GM23338 (cell line): ENCODE results near the gene DIP2C. TPM values are rescaled to one million over a fixed set of nuclear protein-coding genes. Genes with fewer than 3 reads are reported as not detected.

Source experiments
- ATAC-seq: fragments of 200-7000 bp; cut with Tn5 transposase; 3 replicates; pipeline ENCODE4 v1.9.1; 2020
- DNase-seq: peaks from one replicate; pipeline ENCODE4 v3.0.0-alpha.2; 2015; ENCODE audit warnings: low spot score
- H2AFZ ChIP-seq: fragments of 200-600 bp; sonication (generic); 2 replicates; pipeline ENCODE4 v1.8.0; 2016; ENCODE audit warnings: antibody characterized with exemption, mild to moderate bottlenecking, moderate library complexity
- H3F3A ChIP-seq: fragments of 200-600 bp; sonication (generic); replicated peaks from 2 replicates; pipeline ENCODE4 v1.8.0; 2017; ENCODE audit warnings: antibody characterized with exemption, mixed run types, low read depth
- H3K27ac ChIP-seq: fragments of 200-600 bp; sonication (generic); 2 replicates; pipeline ENCODE4 v1.6.1; 2016; ENCODE audit warnings: low read depth
- H3K27me3 ChIP-seq: fragments of 200-600 bp; sonication (generic); 2 replicates; pipeline ENCODE4 v1.8.0; 2016; ENCODE audit warnings: mild to moderate bottlenecking, mixed run types, moderate library complexity; ENCODE audit not compliant: insufficient read depth
- H3K36me3 ChIP-seq: fragments of 200-600 bp; sonication (generic); 2 replicates; pipeline ENCODE4 v1.8.0; 2016; ENCODE audit warnings: mild to moderate bottlenecking; ENCODE audit not compliant: insufficient read depth
- H3K4me1 ChIP-seq: fragments of 200-600 bp; sonication (generic); 2 replicates; pipeline ENCODE4 v1.8.0; 2016; ENCODE audit warnings: mild to moderate bottlenecking, moderate library complexity; ENCODE audit not compliant: insufficient read depth
- H3K4me2 ChIP-seq: fragments of 200-600 bp; sonication (generic); 2 replicates; pipeline ENCODE4 v1.7.1; 2017; ENCODE audit warnings: mixed run types
- H3K4me3 ChIP-seq: fragments of 200-600 bp; sonication (generic); 2 replicates; pipeline ENCODE4 v1.6.1; 2016; ENCODE audit warnings: mixed run types
- H3K79me2 ChIP-seq: fragments of 200-600 bp; sonication (generic); replicated peaks from 2 replicates; pipeline ENCODE4 v1.8.0; 2017; ENCODE audit warnings: mild to moderate bottlenecking; ENCODE audit not compliant: insufficient read depth
- H3K9me2 ChIP-seq: fragments of 200-600 bp; sonication (generic); 2 replicates; pipeline ENCODE4 v1.8.0; 2017; ENCODE audit not compliant: insufficient read depth
- H4K20me1 ChIP-seq: fragments of 200-600 bp; sonication (generic); replicated peaks from 2 replicates; pipeline ENCODE4 v1.8.0; 2017; ENCODE audit warnings: mild to moderate bottlenecking; ENCODE audit not compliant: insufficient read depth
- H3K27ac Mint-ChIP-seq: 2 replicates; pipeline ENCODE4 v1.8.0; 2020; ENCODE audit warnings: inconsistent platforms, mild to moderate bottlenecking, moderate library complexity, mixed read lengths
- H3K27me3 Mint-ChIP-seq: 3 replicates; pipeline ENCODE4 v1.8.0; 2022; ENCODE audit warnings: low read depth, mild to moderate bottlenecking, moderate library complexity, mixed read lengths, inconsistent platforms; ENCODE audit not compliant: insufficient read depth, poor library complexity
- H3K36me3 Mint-ChIP-seq: 3 replicates; pipeline ENCODE4 v1.8.0; 2021; ENCODE audit warnings: low read depth, mild to moderate bottlenecking, inconsistent platforms, moderate library complexity, mixed read lengths
- H3K4me1 Mint-ChIP-seq: 3 replicates; pipeline ENCODE4 v1.8.0; 2020; ENCODE audit warnings: mild to moderate bottlenecking, inconsistent platforms, mixed read lengths
- H3K4me3 Mint-ChIP-seq: 3 replicates; pipeline ENCODE4 v1.8.0; 2021; ENCODE audit warnings: moderate library complexity, mild to moderate bottlenecking, inconsistent platforms, mixed read lengths
- H3K9me3 Mint-ChIP-seq: 3 replicates; pipeline ENCODE4 v1.8.0; 2020; ENCODE audit warnings: moderate library complexity, mild to moderate bottlenecking, inconsistent platforms, mixed read lengths
- ETS1 ChIP-seq: IDR thresholded peaks from 2 replicates; pipeline ENCODE4 v1.6.1; 2016; ENCODE audit warnings: antibody characterized with exemption
- EZH2 ChIP-seq: fragments of 200-600 bp; sonication (generic); IDR thresholded peaks from one replicate; pipeline ENCODE4 v1.8.0; 2017; ENCODE audit warnings: antibody characterized with exemption, mild to moderate bottlenecking, low read depth; ENCODE audit not compliant: unreplicated experiment
- EZH2phosphoT487 ChIP-seq: fragments of 200-600 bp; sonication (generic); IDR thresholded peaks from one replicate; pipeline ENCODE4 v1.8.1; 2018; ENCODE audit warnings: antibody characterized with exemption; ENCODE audit not compliant: unreplicated experiment
- JUNB ChIP-seq: IDR thresholded peaks from one replicate; pipeline ENCODE4 v1.6.1; 2016; ENCODE audit warnings: antibody characterized with exemption; ENCODE audit not compliant: unreplicated experiment
- NANOG ChIP-seq: IDR thresholded peaks from 2 replicates; pipeline ENCODE4 v1.6.1; 2016; ENCODE audit warnings: antibody characterized with exemption, borderline replicate concordance
- POLR2AphosphoS5 ChIP-seq: IDR thresholded peaks from 2 replicates; pipeline ENCODE4 v1.6.1; 2016; ENCODE audit warnings: antibody characterized with exemption, low read depth
- REST ChIP-seq: IDR thresholded peaks from one replicate; pipeline ENCODE4 v1.6.1; 2018; ENCODE audit warnings: antibody characterized with exemption; ENCODE audit not compliant: unreplicated experiment
- STAT1 ChIP-seq: IDR thresholded peaks from one replicate; pipeline ENCODE4 v1.6.1; 2016; ENCODE audit warnings: antibody characterized with exemption; ENCODE audit not compliant: unreplicated experiment
- ZNF114 ChIP-seq: fragments of 250-450 bp; sonication (Bioruptor Pico); IDR thresholded peaks from 2 replicates; pipeline ENCODE4 v1.5.0; 2020; ENCODE audit warnings: mild to moderate bottlenecking, moderate library complexity
- ZNF331 ChIP-seq: fragments of 250-450 bp; sonication (Bioruptor Pico); IDR thresholded peaks from 2 replicates; pipeline ENCODE4 v1.5.0; 2020; ENCODE audit warnings: low read depth, mild to moderate bottlenecking, moderate library complexity
- polyA plus RNA-seq: library from polyadenylated mRNA; unstranded; fragments of >200 nt; fragmentation: Nextera tagmentation; extraction: Ambion mirVana; gene quantifications from 2 replicates; pipeline ENCODE4 v1.2.1, GENCODE V29; 2016
- total RNA-seq: library from RNA; depleted of rRNA; stranded (reverse); fragments of >200 nt; shearing (Covaris generic); gene quantifications from 2 replicates; pipeline ENCODE4 v1.2.3, GENCODE V29; 2014
- TF ChIP-seq, protein P1 (sequence below): fragments of 250-450 bp; sonication (Bioruptor Pico); IDR thresholded peaks from 2 replicates; pipeline ENCODE4 v1.5.0; 2020; ENCODE audit warnings: mild to moderate bottlenecking, moderate library complexity
- TF ChIP-seq, protein P2 (sequence below), 2 experiments: fragments of 200-600 bp in 1 of 2; sonication (generic) in 1 of 2; conservative IDR thresholded peaks; 2 replicates each; pipeline versions ENCODE4 v1.5.1 to v1.6.1; 2016 to 2017; ENCODE audit warnings: antibody characterized with exemption in 2 of 2, low read depth in 2 of 2, mild to moderate bottlenecking in 2 of 2, moderate library complexity in 1 of 2

Gene DIP2C
- total and polyA plus RNA-seq, 2 experiments from 2014 or later, result 5.1 to 7.7 TPM

DNA sequence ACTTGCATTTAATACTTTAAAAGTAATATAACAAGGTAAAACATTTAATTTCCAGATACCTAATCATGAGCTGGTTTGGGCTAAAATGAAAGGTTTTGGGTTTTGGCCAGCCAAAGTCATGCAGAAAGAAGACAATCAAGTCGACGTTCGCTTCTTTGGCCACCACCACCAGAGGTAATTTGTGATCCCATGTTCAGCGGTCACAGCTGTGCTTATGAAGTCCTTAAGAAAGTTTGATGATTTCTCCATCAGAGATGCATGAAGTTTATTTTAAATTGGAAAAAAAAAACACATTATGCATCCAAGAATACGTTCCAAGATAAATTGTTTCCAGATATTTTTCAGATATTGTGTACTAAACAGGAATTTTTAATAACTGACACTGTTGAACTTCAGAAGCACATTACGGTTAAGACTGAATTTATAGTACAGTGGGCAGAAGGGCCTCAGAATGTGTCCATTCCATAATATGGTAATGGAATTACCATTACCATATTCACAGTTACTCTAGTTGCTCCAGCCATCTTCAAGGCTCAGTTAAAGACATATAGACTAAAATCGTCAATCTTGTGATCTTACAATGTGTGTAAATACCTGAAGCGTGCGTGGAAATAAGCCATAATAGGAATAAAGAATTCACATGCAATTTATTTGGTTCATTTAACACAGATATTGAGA is 447.4 kb downstream of the DIP2C start:
- no peaks in the 10 kb centered on the region for H3K27me3 ChIP-seq
- no peak for DNase-seq
- H3K4me3 ChIP-seq, result no peak overlapping the region
- no peak overlapping the region for H3K27ac ChIP-seq
- H3K27me3 Mint-ChIP-seq, result no peaks in the 10 kb centered on the region
- H3K79me2 ChIP-seq, result no peaks in the 10 kb centered on the region
- H3K9me3 Mint-ChIP-seq, result no peaks in the 10 kb centered on the region
- no peak overlapping the region for H3K4me2 ChIP-seq
- ATAC-seq, result no peak
- no peak overlapping the region for H2AFZ ChIP-seq
- H3K4me1 Mint-ChIP-seq, result no peaks in the 10 kb centered on the region; the same call in 2 of the 3 replicates
- no peaks in the 10 kb centered on the region; the same call in 1 of the 2 replicates for H3K36me3 ChIP-seq
- H3K9me2 ChIP-seq, result no peaks in the 10 kb centered on the region
- peaks cover 6% of the 10 kb centered on the region; the same call in 2 of the 3 replicates for H3K36me3 Mint-ChIP-seq
- no peak overlapping the region for H3K27ac Mint-ChIP-seq
- H3F3A ChIP-seq, result no peaks in the 10 kb centered on the region
- TF ChIP-seq REST (no peak), JUNB (no peak), ETS1 (no peak), ZNF331 (CRISPR knock-in tag) (no peak), NANOG (no peak), EZH2phosphoT487 (no peak), EZH2 (no peak), POLR2AphosphoS5 (no peak), STAT1 (no peak), ZNF114 (CRISPR knock-in tag) (no peak)
- TF ChIP-seq, protein P1, sequence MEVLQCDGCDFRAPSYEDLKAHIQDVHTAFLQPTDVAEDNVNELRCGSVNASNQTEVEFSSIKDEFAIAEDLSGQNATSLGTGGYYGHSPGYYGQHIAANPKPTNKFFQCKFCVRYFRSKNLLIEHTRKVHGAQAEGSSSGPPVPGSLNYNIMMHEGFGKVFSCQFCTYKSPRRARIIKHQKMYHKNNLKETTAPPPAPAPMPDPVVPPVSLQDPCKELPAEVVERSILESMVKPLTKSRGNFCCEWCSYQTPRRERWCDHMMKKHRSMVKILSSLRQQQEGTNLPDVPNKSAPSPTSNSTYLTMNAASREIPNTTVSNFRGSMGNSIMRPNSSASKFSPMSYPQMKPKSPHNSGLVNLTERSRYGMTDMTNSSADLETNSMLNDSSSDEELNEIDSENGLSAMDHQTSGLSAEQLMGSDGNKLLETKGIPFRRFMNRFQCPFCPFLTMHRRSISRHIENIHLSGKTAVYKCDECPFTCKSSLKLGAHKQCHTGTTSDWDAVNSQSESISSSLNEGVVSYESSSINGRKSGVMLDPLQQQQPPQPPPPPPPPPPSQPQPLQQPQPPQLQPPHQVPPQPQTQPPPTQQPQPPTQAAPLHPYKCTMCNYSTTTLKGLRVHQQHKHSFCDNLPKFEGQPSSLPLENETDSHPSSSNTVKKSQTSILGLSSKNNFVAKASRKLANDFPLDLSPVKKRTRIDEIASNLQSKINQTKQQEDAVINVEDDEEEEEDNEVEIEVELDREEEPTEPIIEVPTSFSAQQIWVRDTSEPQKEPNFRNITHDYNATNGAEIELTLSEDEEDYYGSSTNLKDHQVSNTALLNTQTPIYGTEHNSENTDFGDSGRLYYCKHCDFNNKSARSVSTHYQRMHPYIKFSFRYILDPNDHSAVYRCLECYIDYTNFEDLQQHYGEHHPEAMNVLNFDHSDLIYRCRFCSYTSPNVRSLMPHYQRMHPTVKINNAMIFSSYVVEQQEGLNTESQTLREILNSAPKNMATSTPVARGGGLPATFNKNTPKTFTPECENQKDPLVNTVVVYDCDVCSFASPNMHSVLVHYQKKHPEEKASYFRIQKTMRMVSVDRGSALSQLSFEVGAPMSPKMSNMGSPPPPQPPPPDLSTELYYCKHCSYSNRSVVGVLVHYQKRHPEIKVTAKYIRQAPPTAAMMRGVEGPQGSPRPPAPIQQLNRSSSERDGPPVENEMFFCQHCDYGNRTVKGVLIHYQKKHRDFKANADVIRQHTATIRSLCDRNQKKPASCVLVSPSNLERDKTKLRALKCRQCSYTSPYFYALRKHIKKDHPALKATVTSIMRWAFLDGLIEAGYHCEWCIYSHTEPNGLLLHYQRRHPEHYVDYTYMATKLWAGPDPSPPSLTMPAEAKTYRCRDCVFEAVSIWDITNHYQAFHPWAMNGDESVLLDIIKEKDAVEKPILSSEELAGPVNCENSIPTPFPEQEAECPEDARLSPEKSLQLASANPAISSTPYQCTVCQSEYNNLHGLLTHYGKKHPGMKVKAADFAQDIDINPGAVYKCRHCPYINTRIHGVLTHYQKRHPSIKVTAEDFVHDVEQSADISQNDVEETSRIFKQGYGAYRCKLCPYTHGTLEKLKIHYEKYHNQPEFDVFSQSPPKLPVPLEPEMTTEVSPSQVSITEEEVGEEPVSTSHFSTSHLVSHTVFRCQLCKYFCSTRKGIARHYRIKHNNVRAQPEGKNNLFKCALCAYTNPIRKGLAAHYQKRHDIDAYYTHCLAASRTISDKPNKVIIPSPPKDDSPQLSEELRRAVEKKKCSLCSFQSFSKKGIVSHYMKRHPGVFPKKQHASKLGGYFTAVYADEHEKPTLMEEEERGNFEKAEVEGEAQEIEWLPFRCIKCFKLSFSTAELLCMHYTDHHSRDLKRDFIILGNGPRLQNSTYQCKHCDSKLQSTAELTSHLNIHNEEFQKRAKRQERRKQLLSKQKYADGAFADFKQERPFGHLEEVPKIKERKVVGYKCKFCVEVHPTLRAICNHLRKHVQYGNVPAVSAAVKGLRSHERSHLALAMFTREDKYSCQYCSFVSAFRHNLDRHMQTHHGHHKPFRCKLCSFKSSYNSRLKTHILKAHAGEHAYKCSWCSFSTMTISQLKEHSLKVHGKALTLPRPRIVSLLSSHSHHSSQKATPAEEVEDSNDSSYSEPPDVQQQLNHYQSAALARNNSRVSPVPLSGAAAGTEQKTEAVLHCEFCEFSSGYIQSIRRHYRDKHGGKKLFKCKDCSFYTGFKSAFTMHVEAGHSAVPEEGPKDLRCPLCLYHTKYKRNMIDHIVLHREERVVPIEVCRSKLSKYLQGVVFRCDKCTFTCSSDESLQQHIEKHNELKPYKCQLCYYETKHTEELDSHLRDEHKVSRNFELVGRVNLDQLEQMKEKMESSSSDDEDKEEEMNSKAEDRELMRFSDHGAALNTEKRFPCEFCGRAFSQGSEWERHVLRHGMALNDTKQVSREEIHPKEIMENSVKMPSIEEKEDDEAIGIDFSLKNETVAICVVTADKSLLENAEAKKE (CRISPR knock-in tag), result no peak
- TF ChIP-seq, protein P2, sequence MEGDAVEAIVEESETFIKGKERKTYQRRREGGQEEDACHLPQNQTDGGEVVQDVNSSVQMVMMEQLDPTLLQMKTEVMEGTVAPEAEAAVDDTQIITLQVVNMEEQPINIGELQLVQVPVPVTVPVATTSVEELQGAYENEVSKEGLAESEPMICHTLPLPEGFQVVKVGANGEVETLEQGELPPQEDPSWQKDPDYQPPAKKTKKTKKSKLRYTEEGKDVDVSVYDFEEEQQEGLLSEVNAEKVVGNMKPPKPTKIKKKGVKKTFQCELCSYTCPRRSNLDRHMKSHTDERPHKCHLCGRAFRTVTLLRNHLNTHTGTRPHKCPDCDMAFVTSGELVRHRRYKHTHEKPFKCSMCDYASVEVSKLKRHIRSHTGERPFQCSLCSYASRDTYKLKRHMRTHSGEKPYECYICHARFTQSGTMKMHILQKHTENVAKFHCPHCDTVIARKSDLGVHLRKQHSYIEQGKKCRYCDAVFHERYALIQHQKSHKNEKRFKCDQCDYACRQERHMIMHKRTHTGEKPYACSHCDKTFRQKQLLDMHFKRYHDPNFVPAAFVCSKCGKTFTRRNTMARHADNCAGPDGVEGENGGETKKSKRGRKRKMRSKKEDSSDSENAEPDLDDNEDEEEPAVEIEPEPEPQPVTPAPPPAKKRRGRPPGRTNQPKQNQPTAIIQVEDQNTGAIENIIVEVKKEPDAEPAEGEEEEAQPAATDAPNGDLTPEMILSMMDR (conservative IDR thresholded peaks at IDR 0.05; ENCODE audit: low read depth in 2 of 2), result no peak
- no peak overlapping the region for H3K4me3 Mint-ChIP-seq
- H3K4me1 ChIP-seq, result no peaks in the 10 kb centered on the region
- no peaks in the 10 kb centered on the region for H4K20me1 ChIP-seq
